Mesenchymal stem cell (in vitro differentiated cells and primary cell): ENCODE measurements around the gene KIAA1217.

ENCODE experiments used
- DNase-seq: peaks from one replicate; pipeline ENCODE4 v3.0.0-alpha.2; 2013
- H2AFZ ChIP-seq: one replicate; pipeline ENCODE4 v1.6.1; 2013; ENCODE audit warnings: low read depth, mild to moderate bottlenecking, control low read depth, inconsistent platforms, low read length, moderate library complexity
- H2AK5ac ChIP-seq: 2 replicates; pipeline ENCODE4 v1.6.1; 2013; ENCODE audit warnings: low read length, moderate library complexity, mild to moderate bottlenecking, inconsistent platforms; ENCODE audit not compliant: severe bottlenecking
- H2BK120ac ChIP-seq: one replicate; pipeline ENCODE4 v1.6.1; 2013; ENCODE audit warnings: low read depth, mild to moderate bottlenecking, inconsistent platforms, low read length, moderate library complexity
- H2BK12ac ChIP-seq, 2 experiments: one replicate each; pipeline ENCODE4 v1.6.1; 2013; ENCODE audit warnings: inconsistent platforms in 2 of 2, low read length in 2 of 2, mild to moderate bottlenecking in 2 of 2, moderate library complexity in 2 of 2, control low read depth in 1 of 2
- H2BK15ac ChIP-seq: one replicate; pipeline ENCODE4 v1.6.1; 2013; ENCODE audit warnings: mild to moderate bottlenecking, low read depth, inconsistent platforms; ENCODE audit not compliant: poor library complexity, severe bottlenecking
- H2BK5ac ChIP-seq: 2 replicates; pipeline ENCODE4 v1.6.1; 2013; ENCODE audit warnings: low read depth, mild to moderate bottlenecking, low read length, control low read depth, inconsistent platforms; ENCODE audit not compliant: poor library complexity, severe bottlenecking
- H3K14ac ChIP-seq, 2 experiments: one replicate each; pipeline ENCODE4 v1.6.1; 2013; ENCODE audit warnings: inconsistent platforms in 2 of 2, low read length in 2 of 2, control low read depth in 1 of 2, mild to moderate bottlenecking in 1 of 2, moderate library complexity in 1 of 2
- H3K18ac ChIP-seq, 2 experiments: one replicate each; pipeline ENCODE4 v1.6.1; 2013; ENCODE audit warnings: inconsistent platforms in 2 of 2, low read length in 2 of 2, control low read depth in 1 of 2, low read depth in 1 of 2, mild to moderate bottlenecking in 1 of 2
- H3K23ac ChIP-seq, 2 experiments: one replicate each; pipeline ENCODE4 v1.6.1; 2013; ENCODE audit warnings: inconsistent platforms in 2 of 2, low read length in 2 of 2, mild to moderate bottlenecking in 2 of 2, moderate library complexity in 2 of 2, control low read depth in 1 of 2
- H3K27ac ChIP-seq: 2 replicates; pipeline ENCODE4 v1.5.1; 2013; ENCODE audit warnings: mild to moderate bottlenecking, moderate library complexity, low read length, control low read depth, inconsistent platforms; ENCODE audit not compliant: poor library complexity, severe bottlenecking
- H3K27me3 ChIP-seq, 2 experiments: 2 replicates each; pipeline versions ENCODE4 v1.6.1 to v1.7.0; 2013; ENCODE audit warnings: low read length in 2 of 2, mild to moderate bottlenecking in 2 of 2, moderate library complexity in 2 of 2, control low read depth in 1 of 2, inconsistent platforms in 1 of 2; ENCODE audit not compliant: control insufficient read depth in 1 of 2, insufficient read depth in 1 of 2
- H3K36me3 ChIP-seq, 2 experiments: 2 replicates each; pipeline versions ENCODE4 v1.6.1 to v1.7.0; 2013; ENCODE audit warnings: low read length in 2 of 2, control low read depth in 1 of 2, inconsistent platforms in 1 of 2, low read depth in 1 of 2, mild to moderate bottlenecking in 1 of 2; ENCODE audit not compliant: insufficient read depth in 2 of 2, control insufficient read depth in 1 of 2
- H3K4ac ChIP-seq, 2 experiments: one replicate each; pipeline ENCODE4 v1.6.1; 2013; ENCODE audit warnings: inconsistent platforms in 2 of 2, low read length in 2 of 2, mild to moderate bottlenecking in 2 of 2, moderate library complexity in 2 of 2, control low read depth in 1 of 2, low read depth in 1 of 2
- H3K4me1 ChIP-seq: 2 replicates; pipeline ENCODE4 v1.6.1; 2013; ENCODE audit warnings: low read depth, low read length, control low read depth; ENCODE audit not compliant: control insufficient read depth, insufficient read depth
- H3K4me2 ChIP-seq: 2 replicates; pipeline ENCODE4 v1.6.1; 2013; ENCODE audit warnings: low read length, mild to moderate bottlenecking, inconsistent platforms; ENCODE audit not compliant: poor library complexity, severe bottlenecking
- H3K4me3 ChIP-seq, 2 experiments: 2 replicates each; pipeline versions ENCODE4 v1.5.1 to v1.7.0; 2013; ENCODE audit warnings: low read length in 2 of 2, mild to moderate bottlenecking in 2 of 2, control low read depth in 1 of 2, low read depth in 1 of 2; ENCODE audit not compliant: insufficient read depth in 1 of 2
- H3K79me1 ChIP-seq: replicated peaks from 2 replicates; pipeline ENCODE4 v1.6.1; 2013; ENCODE audit warnings: mild to moderate bottlenecking, control low read depth, low read length, inconsistent platforms; ENCODE audit not compliant: poor library complexity, severe bottlenecking
- H3K9ac ChIP-seq: 2 replicates; pipeline ENCODE4 v1.7.0; 2013; ENCODE audit warnings: mild to moderate bottlenecking, low read length, moderate library complexity
- H3K9me3 ChIP-seq: 2 replicates; pipeline ENCODE4 v1.7.0; 2013; ENCODE audit warnings: mild to moderate bottlenecking, low read length; ENCODE audit not compliant: control insufficient read depth
- H4K8ac ChIP-seq: one replicate; pipeline ENCODE4 v1.6.1; 2013; ENCODE audit warnings: inconsistent platforms, mild to moderate bottlenecking, low read length, moderate library complexity
- H4K91ac ChIP-seq: one replicate; pipeline ENCODE4 v1.6.1; 2013; ENCODE audit warnings: mild to moderate bottlenecking, low read length, inconsistent platforms
- WGBS: methylation state at CpG from one replicate; pipeline ENCODE4 v1.1.7; 2013; ENCODE audit warnings: mixed read lengths; 5-methylcytosine and 5-hydroxymethylcytosine counted together

Gene KIAA1217

GRCh38 chr10:24340446-24340845, 131.5 kb downstream of the KIAA1217 start:
- peak overlapping the region in 1 of 2 experiments; percentile 50 for H3K4me3 ChIP-seq
- H2BK12ac ChIP-seq: no peak overlapping the region
- H3K27ac ChIP-seq: no peak overlapping the region
- H2BK5ac ChIP-seq: no peak overlapping the region
- H4K8ac ChIP-seq: no peak overlapping the region
- H3K4me1 ChIP-seq: peaks cover 1% of the 10 kb centered on the region
- H2BK120ac ChIP-seq: no peak overlapping the region
- H3K9ac ChIP-seq: peak overlapping the region; percentile 72
- DNase-seq: no peak
- H3K79me1 ChIP-seq: no peaks in the 10 kb centered on the region
- no peak overlapping the region for H3K14ac ChIP-seq
- H3K18ac ChIP-seq: no peak overlapping the region
- no peak overlapping the region for H2AK5ac ChIP-seq
- no peak overlapping the region for H2AFZ ChIP-seq
- no peaks in the 10 kb centered on the region for H3K9me3 ChIP-seq
- H2BK15ac ChIP-seq: no peak overlapping the region
- 73% methylated on average over 5 of the region's 6 CpGs for WGBS
- H3K4me2 ChIP-seq: no peak overlapping the region
- H3K4ac ChIP-seq: no peak overlapping the region
- H3K23ac ChIP-seq: no peak overlapping the region
- H3K36me3 ChIP-seq: no peaks in the 10 kb centered on the region
- peaks cover 0 to 3% of the 10 kb centered on the region in 2 experiments for H3K27me3 ChIP-seq
- H4K91ac ChIP-seq: no peak overlapping the region

- Histone ChIP-seq H4K8ac (no peak overlapping the region), H2BK12ac (no peak overlapping the region), H3K36me3 (no peaks in the 10 kb centered on the region), H3K18ac (no peak overlapping the region), H3K4me1 (peaks cover 1% of the 10 kb centered on the region), H2BK15ac (no peak overlapping the region), H3K9ac (peak overlapping the region; percentile 72), H2AK5ac (no peak overlapping the region), H4K91ac (no peak overlapping the region), H2AFZ (no peak overlapping the region), H3K27me3 (peaks cover 0 to 3% of the 10 kb centered on the region in 2 experiments), H3K23ac (no peak overlapping the region), H3K79me1 (no peaks in the 10 kb centered on the region), H2BK120ac (no peak overlapping the region), H3K4me3 (peak overlapping the region in 1 of 2 experiments; percentile 50), H3K27ac (no peak overlapping the region), H3K14ac (no peak overlapping the region), H3K4me2 (no peak overlapping the region), H3K9me3 (no peaks in the 10 kb centered on the region), H3K4ac (no peak overlapping the region), H2BK5ac (no peak overlapping the region)
- no peak for DNase-seq
- WGBS: 96% methylated on average over 6 of the region's 7 CpGs
These were observed 131.9 kb downstream of the KIAA1217 start for GRCh38 chr10:24340883-24341282.

GRCh38 chr10:24341371-24341770, 132.4 kb downstream of the KIAA1217 start:
- no peak overlapping the region for H3K4me2 ChIP-seq
- peaks cover 0 to 3% of the 10 kb centered on the region in 2 experiments for H3K27me3 ChIP-seq
- no peaks in the 10 kb centered on the region for H3K9me3 ChIP-seq
- no peak overlapping the region for H4K91ac ChIP-seq
- H2BK120ac ChIP-seq: no peak overlapping the region
- H3K4me3 ChIP-seq: peak overlapping the region in 1 of 2 experiments; percentile 50
- H3K27ac ChIP-seq: no peak overlapping the region
- no peak overlapping the region for H3K18ac ChIP-seq
- peak overlapping the region; percentile 72 for H3K9ac ChIP-seq
- H2BK12ac ChIP-seq: no peak overlapping the region
- peaks cover 1% of the 10 kb centered on the region for H3K4me1 ChIP-seq
- no peak overlapping the region for H2BK5ac ChIP-seq
- no peak overlapping the region for H3K4ac ChIP-seq
- no peak for DNase-seq
- no peak overlapping the region for H3K14ac ChIP-seq
- no peaks in the 10 kb centered on the region for H3K79me1 ChIP-seq
- no CpG with 5 or more reads among the region's 4 CpGs for WGBS
- H3K23ac ChIP-seq: no peak overlapping the region
- H2BK15ac ChIP-seq: no peak overlapping the region
- no peak overlapping the region for H2AFZ ChIP-seq
- no peak overlapping the region for H4K8ac ChIP-seq
- H2AK5ac ChIP-seq: no peak overlapping the region
- H3K36me3 ChIP-seq: no peaks in the 10 kb centered on the region

- Histone ChIP-seq H2AK5ac (no peak overlapping the region), H3K23ac (no peak overlapping the region), H2BK5ac (no peak overlapping the region), H3K4me3 (no peak overlapping the region), H3K27me3 (peaks cover 0 to 3% of the 10 kb centered on the region in 2 experiments), H3K9ac (peak overlapping the region; percentile 72), H4K8ac (no peak overlapping the region), H3K9me3 (no peaks in the 10 kb centered on the region), H2BK15ac (no peak overlapping the region), H3K4ac (no peak overlapping the region), H4K91ac (no peak overlapping the region), H2BK120ac (no peak overlapping the region), H2AFZ (no peak overlapping the region), H3K18ac (no peak overlapping the region), H2BK12ac (no peak overlapping the region), H3K4me2 (no peak overlapping the region), H3K4me1 (peaks cover 1% of the 10 kb centered on the region), H3K14ac (no peak overlapping the region), H3K36me3 (no peaks in the 10 kb centered on the region), H3K27ac (no peak overlapping the region), H3K79me1 (no peaks in the 10 kb centered on the region)
- DNase-seq: no peak
- 90% methylated on average over 1 of the region's 2 CpGs for WGBS
These were observed 133.0 kb downstream of the KIAA1217 start for GRCh38 chr10:24341897-24342296.
